ENCODE data around the gene CDK9.

DNA sequence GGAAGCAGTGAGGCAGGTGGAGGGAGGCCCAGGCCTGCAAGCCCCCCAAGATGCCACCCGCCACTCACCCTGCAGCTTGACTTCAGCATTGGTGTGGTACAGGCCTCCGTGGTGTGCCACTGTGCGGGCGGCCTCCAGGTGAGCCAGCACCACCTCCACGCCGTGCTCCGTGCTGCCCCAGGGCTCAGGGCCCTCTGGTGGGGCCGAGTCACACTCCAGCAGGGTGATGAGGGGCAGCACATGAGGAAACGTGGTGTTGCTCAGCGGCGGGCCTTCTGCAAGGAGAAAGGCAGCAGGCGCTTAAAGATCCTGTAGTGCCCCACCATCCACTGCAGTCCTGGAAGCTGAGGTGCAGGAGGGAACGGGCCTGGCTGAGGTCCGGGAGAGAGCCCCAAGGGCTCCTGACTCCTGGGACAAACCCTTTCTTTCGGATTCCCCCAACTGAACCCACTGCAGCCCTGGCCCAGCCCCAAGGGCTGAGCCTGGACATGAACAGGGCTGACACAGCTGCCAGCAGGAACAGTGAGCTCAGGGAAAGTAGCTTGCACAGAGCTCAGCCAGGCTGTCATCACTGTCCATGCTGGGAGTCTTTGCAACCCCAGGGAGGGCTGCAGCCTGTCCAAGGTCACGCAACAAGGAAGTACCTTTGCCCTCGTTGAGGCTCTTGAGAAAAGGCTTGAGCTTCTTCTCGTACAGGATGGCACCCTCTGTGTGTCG lies 46.1 kb upstream of the CDK9 start:
- TF ChIP-seq, protein P1, sequence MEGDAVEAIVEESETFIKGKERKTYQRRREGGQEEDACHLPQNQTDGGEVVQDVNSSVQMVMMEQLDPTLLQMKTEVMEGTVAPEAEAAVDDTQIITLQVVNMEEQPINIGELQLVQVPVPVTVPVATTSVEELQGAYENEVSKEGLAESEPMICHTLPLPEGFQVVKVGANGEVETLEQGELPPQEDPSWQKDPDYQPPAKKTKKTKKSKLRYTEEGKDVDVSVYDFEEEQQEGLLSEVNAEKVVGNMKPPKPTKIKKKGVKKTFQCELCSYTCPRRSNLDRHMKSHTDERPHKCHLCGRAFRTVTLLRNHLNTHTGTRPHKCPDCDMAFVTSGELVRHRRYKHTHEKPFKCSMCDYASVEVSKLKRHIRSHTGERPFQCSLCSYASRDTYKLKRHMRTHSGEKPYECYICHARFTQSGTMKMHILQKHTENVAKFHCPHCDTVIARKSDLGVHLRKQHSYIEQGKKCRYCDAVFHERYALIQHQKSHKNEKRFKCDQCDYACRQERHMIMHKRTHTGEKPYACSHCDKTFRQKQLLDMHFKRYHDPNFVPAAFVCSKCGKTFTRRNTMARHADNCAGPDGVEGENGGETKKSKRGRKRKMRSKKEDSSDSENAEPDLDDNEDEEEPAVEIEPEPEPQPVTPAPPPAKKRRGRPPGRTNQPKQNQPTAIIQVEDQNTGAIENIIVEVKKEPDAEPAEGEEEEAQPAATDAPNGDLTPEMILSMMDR (IDR thresholded peaks at IDR 0.05): no peak
- no peak for TF ChIP-seq POLR2A (IDR thresholded peaks at IDR 0.05)
